ENCODE data around the gene VASP.

The VASP gene

GRCh38 chr19:45473367-45473681 is 34.0 kb upstream of the VASP start:
- in situ Hi-C loops (cut with HindIII; ENCODE audit: low sequenced_read_pairs) = no loop called here

DNA sequence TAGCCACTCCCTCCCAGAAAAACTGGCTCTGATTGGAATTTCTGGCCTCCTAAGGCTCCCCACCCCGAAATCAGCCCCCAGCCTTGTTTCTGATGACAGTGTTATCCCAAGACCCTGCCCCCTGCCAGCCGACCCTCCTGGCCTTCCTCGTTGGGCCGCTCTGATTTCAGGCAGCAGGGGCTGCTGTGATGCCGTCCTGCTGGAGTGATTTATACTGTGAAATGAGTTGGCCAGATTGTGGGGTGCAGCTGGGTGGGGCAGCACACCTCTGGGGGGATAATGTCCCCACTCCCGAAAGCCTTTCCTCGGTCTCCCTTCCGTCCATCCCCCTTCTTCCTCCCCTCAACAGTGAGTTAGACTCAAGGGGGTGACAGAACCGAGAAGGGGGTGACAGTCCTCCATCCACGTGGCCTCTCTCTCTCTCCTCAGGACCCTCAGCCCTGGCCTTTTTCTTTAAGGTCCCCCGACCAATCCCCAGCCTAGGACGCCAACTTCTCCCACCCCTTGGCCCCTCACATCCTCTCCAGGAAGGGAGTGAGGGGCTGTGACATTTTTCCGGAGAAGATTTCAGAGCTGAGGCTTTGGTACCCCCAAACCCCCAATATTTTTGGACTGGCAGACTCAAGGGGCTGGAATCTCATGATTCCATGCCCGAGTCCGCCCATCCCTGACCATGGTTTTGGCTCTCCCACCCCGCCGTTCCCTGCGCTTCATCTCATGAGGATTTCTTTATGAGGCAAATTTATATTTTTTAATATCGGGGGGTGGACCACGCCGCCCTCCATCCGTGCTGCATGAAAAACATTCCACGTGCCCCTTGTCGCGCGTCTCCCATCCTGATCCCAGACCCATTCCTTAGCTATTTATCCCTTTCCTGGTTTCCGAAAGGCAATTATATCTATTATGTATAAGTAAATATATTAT is 33.3 kb upstream of the VASP start:
- in situ Hi-C loops (cut with HindIII; ENCODE audit: low sequenced_read_pairs) = no loop called here

DNA sequence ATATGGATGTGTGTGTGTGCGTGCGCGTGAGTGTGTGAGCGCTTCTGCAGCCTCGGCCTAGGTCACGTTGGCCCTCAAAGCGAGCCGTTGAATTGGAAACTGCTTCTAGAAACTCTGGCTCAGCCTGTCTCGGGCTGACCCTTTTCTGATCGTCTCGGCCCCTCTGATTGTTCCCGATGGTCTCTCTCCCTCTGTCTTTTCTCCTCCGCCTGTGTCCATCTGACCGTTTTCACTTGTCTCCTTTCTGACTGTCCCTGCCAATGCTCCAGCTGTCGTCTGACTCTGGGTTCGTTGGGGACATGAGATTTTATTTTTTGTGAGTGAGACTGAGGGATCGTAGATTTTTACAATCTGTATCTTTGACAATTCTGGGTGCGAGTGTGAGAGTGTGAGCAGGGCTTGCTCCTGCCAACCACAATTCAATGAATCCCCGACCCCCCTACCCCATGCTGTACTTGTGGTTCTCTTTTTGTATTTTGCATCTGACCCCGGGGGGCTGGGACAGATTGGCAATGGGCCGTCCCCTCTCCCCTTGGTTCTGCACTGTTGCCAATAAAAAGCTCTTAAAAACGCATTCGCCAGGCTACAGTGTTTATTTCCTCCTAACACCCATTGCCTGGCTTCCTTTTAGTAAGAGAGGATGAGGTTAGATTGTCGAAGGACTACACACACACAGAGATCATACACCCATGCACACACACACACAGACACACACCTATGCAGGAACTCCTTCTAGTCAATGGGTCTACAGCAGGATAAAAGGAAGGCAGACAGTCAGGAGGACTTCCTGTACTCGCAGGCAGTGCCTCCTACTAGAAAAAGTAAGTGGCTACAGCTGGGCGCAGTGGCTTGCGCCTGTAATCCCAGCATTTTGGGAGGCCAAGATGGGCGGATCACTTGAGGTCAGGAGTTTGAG is 32.4 kb upstream of the VASP start:
- in situ Hi-C loops (cut with HindIII; ENCODE audit: low sequenced_read_pairs) = loop anchor here (5.0 kb wide), 1 partner anchor 33 kb away; no protein-coding TSS in a partner anchor

- in situ Hi-C loops (cut with HindIII; ENCODE audit: low sequenced_read_pairs) = loop anchor here (5.0 kb wide), 1 partner anchor 33 kb away; no protein-coding TSS in a partner anchor
These were observed 31.6 kb upstream of the VASP start for GRCh38 chr19:45475537-45476291.

GRCh38 chr19:45476304-45476703 is 31.0 kb upstream of the VASP start:
- in situ Hi-C loops (cut with HindIII; ENCODE audit: low sequenced_read_pairs) = loop anchor here (5.0 kb wide), 1 partner anchor 34 kb away; no protein-coding TSS in a partner anchor

DNA sequence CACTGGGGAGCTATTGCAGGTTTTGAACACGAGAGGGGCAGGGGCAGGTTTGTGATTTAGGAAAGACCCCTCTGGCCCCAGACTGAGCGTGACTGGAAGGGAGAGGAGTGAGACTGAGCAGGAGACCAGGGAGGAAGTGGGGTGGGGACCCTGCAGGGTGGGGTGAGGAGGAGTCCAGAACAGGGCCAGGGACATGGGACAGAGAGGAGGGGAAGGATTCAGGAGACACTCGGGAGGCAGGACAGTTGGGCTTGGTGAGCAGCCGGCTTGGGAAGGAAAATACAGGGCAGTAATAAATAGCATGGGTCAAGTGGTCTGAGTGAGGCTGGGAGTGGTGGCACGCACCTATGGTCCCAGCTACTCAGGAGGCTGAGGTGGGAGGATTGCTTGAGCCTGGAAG is 30.1 kb upstream of the VASP start:
- in situ Hi-C loops (cut with HindIII; ENCODE audit: low sequenced_read_pairs) = loop anchor here (5.0 kb wide), 1 partner anchor 35 kb away; no protein-coding TSS in a partner anchor

- in situ Hi-C loops (cut with HindIII; ENCODE audit: low sequenced_read_pairs) = loop anchor here (5.0 kb wide), 1 partner anchor 36 kb away; no protein-coding TSS in a partner anchor
These were observed 29.4 kb upstream of the VASP start for GRCh38 chr19:45477713-45478453.

DNA sequence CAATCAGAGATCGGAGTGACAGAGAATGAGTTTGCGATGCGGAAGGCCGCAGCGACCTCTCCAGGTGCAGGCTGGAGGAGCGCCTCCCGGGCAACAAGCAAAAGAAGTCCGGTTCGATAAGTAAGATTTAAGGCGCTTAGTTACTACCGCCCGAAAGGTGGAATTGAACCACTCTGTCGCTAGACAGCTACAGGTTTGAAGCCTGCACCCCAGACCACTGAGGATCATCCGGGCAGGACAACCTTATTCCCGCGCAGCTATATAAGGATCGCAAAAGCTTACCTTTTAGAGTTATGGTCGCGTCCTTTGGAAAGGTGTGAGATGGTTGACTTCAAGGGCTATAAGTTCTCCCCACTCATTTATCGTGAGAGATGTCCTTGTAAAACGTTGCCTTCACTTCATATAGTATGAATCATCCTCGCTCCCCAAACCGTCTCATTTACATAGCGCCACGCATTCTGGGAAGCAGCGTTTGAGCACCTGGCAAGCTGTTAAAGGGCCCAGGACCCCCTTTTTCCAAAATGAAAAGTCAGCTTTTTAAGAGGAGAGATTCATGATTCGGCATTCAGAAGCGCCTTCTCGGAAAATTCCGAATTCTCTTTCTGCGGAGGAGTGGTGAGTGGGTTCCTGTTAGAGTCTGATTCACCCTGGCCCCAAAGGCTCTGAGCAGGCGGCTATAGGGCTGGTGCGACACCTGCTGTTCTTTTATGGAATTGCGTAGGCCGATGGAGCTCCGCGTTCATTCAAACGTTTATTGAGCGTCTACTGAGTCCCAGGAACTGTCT is 28.6 kb upstream of the VASP start:
- in situ Hi-C loops (cut with HindIII; ENCODE audit: low sequenced_read_pairs) = loop anchor here (5.0 kb wide), 1 partner anchor 36 kb away; no protein-coding TSS in a partner anchor

GRCh38 chr19:45483033-45483432 is 24.2 kb upstream of the VASP start:
- in situ Hi-C loops (cut with HindIII; ENCODE audit: low sequenced_read_pairs) = no loop called here

- in situ Hi-C loops (cut with HindIII; ENCODE audit: low sequenced_read_pairs) = no loop called here
These were observed 22.9 kb upstream of the VASP start for GRCh38 chr19:45484273-45484945.

DNA sequence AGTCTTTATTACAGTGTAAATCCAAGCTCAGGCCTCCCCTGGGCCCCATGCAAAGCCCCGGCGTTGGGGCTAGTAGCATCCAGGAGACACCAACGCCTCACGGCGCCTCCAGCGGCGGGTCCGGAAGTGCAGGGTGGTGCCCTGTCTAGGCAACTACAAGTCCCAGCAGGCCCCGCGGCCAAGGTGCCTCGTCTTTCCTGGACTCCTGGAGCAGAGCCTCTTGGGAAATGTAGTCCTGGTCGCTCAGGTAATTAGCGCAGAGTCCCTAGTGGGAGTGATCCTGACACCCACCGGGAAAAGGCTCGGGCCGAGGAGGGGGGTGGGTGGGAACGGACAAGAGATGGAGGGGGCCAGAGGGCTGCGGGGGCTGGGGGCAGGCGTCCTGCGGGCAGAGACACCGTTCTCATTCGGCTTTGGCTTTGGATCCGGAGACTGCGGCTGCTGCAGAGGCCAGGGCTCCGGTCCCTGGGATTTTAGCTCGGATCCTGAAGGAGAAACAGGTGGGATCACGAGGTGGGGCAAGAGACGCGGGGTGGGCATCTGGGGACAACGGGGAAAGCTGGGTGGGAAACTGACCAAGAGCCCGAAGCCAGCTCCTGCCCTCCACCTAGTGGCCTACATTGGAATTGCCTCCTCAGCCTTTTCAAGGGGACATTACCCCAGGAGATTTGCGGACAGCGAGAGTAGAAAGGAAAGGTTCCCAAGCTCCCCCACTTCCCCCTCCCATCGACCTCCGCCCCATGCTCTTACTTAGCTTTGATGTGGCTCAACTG is 21.8 kb upstream of the VASP start:
- in situ Hi-C loops (cut with HindIII; ENCODE audit: low sequenced_read_pairs) = no loop called here

- in situ Hi-C loops (cut with HindIII; ENCODE audit: low sequenced_read_pairs) = no loop called here
These were observed 18.6 kb upstream of the VASP start for GRCh38 chr19:45488708-45489107.

DNA sequence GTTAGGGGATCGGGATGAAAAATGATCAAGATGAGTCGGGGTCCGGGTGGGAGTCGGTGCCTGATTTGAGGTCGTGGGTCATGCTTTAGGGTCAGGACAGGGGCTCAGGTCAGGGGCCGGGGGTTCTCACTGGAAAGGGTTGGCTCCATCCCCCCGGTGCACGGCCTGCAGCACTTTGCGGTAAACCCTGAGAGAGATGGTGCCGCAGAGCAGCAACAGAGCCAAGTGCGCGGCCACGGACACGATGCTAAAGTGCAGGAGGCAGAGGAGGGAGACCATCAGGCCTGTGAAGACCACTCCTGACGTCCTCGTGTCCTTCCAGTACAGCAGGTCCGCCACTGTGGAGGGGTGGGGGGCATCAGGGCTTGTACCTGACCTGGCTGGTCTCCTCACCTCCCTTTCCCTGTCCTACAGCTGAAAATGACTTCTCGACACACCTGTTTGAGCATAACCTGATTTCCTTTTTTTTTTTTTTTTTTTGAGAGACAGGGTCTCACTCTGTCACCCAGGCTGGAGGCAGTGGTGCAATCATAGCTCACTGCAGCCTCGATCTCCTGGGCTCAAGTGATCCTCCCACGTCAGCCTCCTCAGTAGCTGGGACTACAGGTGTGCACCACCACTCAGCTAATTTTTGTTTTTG is 17.9 kb upstream of the VASP start:
- in situ Hi-C loops (cut with HindIII; ENCODE audit: low sequenced_read_pairs) = no loop called here

DNA sequence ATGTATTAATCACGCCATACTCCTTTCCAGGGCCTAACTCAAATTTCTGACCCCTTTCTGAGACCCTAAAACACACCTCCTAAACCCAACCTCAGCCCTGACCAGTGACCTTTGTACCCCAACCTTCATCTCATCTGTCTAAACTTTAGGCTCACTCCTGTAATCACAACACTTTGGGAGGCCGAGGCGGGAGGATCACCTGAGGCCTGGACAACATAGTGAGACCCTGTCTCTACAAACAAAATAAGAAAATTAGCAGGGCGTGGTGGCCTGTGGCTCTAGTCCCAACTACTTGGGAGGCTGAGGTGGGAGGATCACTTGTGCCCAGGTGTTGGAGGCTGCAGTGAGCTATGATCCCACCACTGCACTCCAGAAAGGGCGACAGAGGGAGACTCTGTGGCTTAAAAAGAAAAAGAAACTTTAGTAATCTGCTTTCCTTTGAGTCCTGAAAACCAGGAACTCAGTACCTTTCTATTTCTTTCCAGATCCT is 15.1 kb upstream of the VASP start:
- in situ Hi-C loops (cut with HindIII; ENCODE audit: low sequenced_read_pairs) = no loop called here

- in situ Hi-C loops (cut with HindIII; ENCODE audit: low sequenced_read_pairs) = no loop called here
These were observed 14.4 kb upstream of the VASP start for GRCh38 chr19:45492627-45493470.

DNA sequence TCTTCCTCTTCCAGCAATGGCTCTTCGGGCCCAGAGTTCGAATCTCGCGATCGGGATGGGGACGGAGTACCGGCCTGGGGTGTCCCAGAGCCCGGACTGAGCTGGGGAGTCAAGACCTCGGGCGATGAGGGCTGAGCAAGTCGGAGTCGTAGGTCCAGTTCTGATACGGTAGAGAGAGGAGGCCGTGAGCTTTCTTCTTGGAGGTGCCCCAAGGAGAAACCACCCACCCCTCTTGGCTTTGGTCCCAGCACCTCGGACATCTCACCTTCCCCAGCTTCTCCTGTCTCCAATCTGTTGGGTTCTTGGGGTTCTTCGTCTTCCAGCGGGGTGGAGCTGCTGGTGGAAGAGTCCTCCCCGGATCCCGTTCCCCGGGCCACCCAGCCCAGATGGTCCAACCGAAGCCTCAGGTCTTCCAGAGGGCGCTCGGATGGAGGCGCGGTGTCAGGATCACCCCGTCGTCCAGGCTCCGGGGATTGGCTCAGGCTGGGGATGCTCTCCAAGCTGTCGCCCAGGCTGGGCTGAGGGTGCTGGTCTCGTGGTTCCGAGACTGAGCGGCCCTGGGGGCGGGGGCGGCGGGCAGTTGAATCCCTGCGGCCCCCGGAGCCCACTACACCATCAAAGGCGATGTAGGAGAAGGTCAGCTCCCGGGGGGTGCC is 12.9 kb upstream of the VASP start:
- in situ Hi-C loops (cut with HindIII; ENCODE audit: low sequenced_read_pairs) = no loop called here

All from endothelial cell of hepatic sinusoid (primary cell).